Duodenal mucosa (tissue), 2 donors: ENCODE results near the gene CHKB.

Source experiments
- H3K27ac ChIP-seq: one replicate; pipeline ENCODE4 v1.7.0; 2013; ENCODE audit warnings: low read depth, low read length
- H3K27me3 ChIP-seq, 2 donors: one replicate each; pipeline ENCODE4 v1.7.0; 2013; ENCODE audit warnings: low read length in 2 of 2, control low read depth in 1 of 2; ENCODE audit not compliant: insufficient read depth in 2 of 2, control insufficient read depth in 1 of 2
- H3K36me3 ChIP-seq, 2 donors: one replicate each; pipeline ENCODE4 v1.7.0; 2013; ENCODE audit warnings: low read length in 2 of 2, control low read depth in 1 of 2; ENCODE audit not compliant: insufficient read depth in 2 of 2, control insufficient read depth in 1 of 2
- H3K4me1 ChIP-seq, 2 donors: one replicate each; pipeline ENCODE4 v1.7.0; 2013; ENCODE audit warnings: low read length in 2 of 2, control low read depth in 1 of 2; ENCODE audit not compliant: insufficient read depth in 2 of 2, control insufficient read depth in 1 of 2
- H3K4me3 ChIP-seq, 2 donors: one replicate each; pipeline ENCODE4 v1.7.0; 2013; ENCODE audit warnings: low read length in 2 of 2, low read depth in 1 of 2
- H3K9ac ChIP-seq, 2 donors: one replicate each; pipeline ENCODE4 v1.7.0; 2013; ENCODE audit warnings: low read length in 2 of 2, low read depth in 1 of 2
- H3K9me3 ChIP-seq, 2 donors: one replicate each; pipeline ENCODE4 v1.7.0; 2013; ENCODE audit warnings: low read length in 2 of 2, control low read depth in 1 of 2; ENCODE audit not compliant: control insufficient read depth in 1 of 2

The CHKB gene

DNA sequence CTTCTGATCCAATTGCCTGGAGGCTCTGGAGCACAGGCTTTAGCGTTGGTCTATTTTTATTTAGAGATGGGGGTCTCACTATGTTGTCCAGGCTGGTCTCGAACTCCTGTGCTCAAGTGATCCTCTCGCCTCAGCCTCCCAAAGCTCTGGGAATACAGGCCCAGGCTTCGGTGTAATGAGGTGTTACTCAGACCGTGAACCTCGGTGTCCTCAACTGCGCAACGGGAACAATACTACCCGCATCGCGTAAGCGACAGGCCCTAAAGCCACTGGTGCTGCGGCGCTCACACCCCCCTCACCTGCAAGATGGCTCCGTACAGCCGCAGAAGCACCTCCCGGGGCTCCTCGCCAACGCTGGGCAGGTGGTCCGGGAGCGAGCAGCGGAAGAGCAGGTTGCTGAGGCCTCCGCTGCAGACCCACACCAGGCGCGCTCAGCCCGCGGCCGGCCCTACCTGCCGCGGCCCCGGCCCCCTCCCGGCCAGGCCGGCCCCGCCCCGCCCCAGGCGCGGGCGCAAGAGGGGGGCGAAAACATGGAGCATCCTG is 628 bp downstream of the CHKB start:
- peaks cover 0 to 22% of the 10 kb centered on the region in 2 donors for H3K36me3 ChIP-seq
- H3K4me1 ChIP-seq: peaks cover 24 to 32% of the 10 kb centered on the region in 2 donors
- peak overlapping the region; percentile 81 to 92 for H3K4me3 ChIP-seq
- peak overlapping the region; percentile 90 to 95 for H3K9ac ChIP-seq
- no peaks in the 10 kb centered on the region for H3K9me3 ChIP-seq
- peak overlapping the region; percentile 99 for H3K27ac ChIP-seq
- H3K27me3 ChIP-seq: no peaks in the 10 kb centered on the region

DNA sequence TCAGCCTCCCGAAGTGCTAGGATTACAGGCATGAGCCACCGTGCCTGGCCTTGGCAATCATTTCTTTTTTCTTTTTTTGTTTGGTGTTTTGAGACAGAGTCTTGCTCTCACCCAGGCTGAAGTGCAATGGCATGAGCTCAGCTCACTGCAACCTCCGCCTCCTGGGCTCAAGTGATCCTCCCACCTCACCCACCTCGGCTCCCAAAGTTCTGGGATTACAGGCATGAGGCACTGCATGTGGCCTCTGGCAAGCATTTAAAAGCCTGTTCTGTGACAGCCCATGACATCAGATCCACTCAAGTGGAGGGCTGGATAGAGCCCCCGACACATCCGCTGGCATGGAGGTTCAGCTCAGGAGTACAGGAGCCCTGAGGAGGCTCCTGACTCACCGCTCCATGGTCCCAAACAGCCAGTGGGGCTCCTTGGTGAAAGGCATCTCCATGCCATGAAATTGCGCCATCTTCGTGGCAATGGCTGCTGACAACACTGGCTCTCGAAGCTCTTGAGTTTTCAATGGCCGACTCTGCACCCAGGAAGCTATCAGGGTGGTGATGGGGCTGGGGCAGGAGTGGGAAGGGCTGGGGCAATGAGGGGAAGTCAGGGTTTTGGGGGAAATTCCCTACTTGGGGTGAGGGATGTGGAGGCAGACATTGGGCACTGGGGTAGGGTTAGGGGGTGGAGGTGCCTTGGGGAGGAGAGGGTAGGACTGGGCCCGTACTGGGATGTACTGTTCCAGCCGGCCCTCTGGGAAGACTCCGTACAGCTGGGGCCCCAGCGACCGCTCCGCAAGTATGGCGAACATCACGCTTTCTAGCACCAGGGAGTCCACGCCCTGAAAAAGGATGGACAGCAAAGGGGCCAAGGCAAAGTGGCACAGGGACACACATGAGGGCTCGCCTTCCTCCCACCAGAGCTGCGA is 1.4 kb downstream of the CHKB start:
- Histone ChIP-seq H3K27ac (no peak overlapping the region), H3K4me1 (peaks cover 24 to 32% of the 10 kb centered on the region in 2 donors), H3K9ac (peak overlapping the region; percentile 90 to 95), H3K9me3 (no peaks in the 10 kb centered on the region), H3K27me3 (no peaks in the 10 kb centered on the region), H3K36me3 (peaks cover 0 to 22% of the 10 kb centered on the region in 2 donors), H3K4me3 (peak overlapping the region; percentile 81 to 92)

DNA sequence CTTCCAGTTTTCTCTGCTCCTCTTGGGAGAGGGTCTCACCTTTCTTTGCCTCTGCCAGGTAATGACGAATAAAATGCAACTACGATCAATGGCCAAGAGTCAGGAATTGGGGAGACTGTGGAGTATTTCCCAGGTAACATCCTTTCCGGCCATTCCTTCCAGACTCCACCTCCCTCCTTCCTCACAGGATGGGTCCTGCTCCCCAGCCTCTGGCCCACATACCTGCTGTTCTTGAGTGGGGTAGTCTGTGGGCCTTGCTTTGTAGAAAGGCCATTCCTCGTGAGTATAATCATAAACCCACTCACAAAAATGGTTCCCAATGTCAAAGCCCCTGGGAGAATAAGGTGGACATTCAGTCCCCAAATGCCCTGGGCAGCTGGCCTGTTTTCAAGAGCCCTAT is 2.9 kb downstream of the CHKB start:
- H3K9ac ChIP-seq: no peak overlapping the region
- no peak overlapping the region for H3K4me3 ChIP-seq
- no peaks in the 10 kb centered on the region for H3K27me3 ChIP-seq
- H3K27ac ChIP-seq: no peak overlapping the region
- peaks cover 24 to 32% of the 10 kb centered on the region in 2 donors for H3K4me1 ChIP-seq
- no peaks in the 10 kb centered on the region for H3K9me3 ChIP-seq
- H3K36me3 ChIP-seq: peaks cover 0 to 22% of the 10 kb centered on the region in 2 donors

DNA sequence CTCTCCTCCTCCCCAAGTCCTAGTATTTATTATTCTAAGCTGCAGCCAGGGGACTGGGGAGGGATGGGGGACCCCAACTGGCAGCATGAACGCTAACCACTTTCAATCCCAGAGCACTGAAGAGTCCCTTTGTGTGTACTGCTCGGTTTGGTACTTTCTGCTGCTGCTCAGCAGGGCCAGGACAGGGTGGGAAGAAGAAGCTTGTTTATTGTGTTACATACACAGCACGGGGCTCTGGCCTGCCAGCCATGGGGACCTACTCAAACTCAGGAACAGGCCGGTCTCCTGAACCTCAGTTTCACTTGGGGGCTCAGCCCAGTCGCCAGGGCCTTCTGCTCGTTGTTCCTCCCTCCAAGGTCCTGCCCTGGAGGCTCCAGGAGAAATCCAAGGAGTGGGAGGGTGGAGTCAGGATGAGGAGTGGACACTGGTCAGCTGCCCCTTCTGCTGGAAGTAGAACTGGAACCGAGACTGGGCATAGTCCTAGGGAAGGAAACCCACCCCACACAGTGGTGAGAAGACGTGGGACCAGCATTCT is 3.8 kb downstream of the CHKB start:
- no peaks in the 10 kb centered on the region for H3K27me3 ChIP-seq
- no peak overlapping the region for H3K27ac ChIP-seq
- no peak overlapping the region for H3K9ac ChIP-seq

DNA sequence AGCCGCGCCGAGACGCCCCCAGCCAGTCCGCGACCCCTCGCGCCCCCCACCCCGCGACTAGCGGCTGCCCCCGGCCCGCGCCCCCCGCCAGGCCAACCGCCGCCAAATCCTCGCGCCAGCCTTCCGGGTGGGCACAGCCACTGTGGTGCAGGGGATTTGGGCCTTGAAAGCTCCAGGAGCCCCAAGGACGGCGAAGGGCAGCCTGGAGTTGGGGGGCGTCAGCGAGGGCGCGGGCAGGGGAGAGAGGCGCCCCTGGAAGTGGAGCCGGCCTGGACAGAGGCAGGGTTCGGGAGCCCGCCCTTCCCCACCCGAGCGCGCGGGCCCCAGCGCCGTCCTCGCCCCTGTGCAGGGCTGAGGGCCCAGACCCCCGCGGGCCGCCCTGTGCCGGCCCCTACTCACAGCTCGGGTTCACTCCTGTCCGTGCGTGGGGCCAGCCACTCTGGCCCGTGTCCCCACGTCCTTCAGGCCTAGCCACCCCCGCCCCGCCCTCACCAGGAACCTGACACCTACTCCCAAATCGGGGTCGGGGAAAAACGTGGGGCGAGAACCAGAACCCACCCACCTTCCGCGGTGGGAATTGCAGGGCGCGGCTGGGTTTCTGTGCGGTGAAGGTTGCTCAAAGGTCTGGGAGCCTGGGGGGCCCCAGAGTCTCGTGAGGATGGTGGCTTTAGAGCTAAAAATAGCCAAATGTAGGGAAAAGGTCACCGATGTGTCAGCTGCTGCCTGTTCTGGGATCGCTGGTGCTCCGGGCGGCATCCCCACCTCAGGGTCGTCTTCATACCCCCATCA is 4.5 kb downstream of the CHKB start, which contains the start of gene CPT1B:
Gene CPT1B, minus strand, starts transcription at position 441 of the 789 bp plus-strand sequence. CDS start 512 bp downstream, outside the sequence.
- Histone ChIP-seq H3K9ac (no peak within 1 kb of the TSS), H3K27ac (no peak within 1 kb of the TSS), H3K4me3 (no peak within 1 kb of the TSS), H3K9me3 (no peaks in the 10 kb centered on the region), H3K4me1 (peaks cover 17 to 24% of the 10 kb centered on the region in 2 donors), H3K36me3 (peaks cover 0 to 28% of the 10 kb centered on the region in 2 donors), H3K27me3 (no peaks in the 10 kb centered on the region)

More for the DNA sequence above, 3.8 kb downstream of the CHKB start:
- Histone ChIP-seq H3K4me1 (peaks cover 23 to 30% of the 10 kb centered on the region in 2 donors), H3K36me3 (peaks cover 0 to 22% of the 10 kb centered on the region in 2 donors), H3K9me3 (no peaks in the 10 kb centered on the region), H3K4me3 (no peak overlapping the region)

DNA sequence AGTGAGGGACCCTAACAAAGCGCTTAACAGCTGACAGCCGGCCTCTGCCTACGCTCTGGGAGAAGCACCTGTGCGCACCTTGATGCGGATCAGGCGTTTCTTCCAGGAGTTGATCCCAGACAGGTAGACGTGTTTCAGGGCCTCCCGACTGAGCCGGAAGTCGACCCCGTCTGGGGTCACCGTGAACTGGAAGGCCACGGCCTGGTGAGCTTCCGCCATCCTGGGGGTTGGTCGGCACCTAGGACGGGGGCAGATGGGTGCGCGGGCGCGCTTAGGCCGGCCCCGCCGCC is 5.0 kb downstream of the CHKB start:
- Histone ChIP-seq H3K27ac (no peak overlapping the region), H3K9me3 (no peaks in the 10 kb centered on the region), H3K9ac (no peak overlapping the region), H3K36me3 (peaks cover 0 to 29% of the 10 kb centered on the region in 2 donors), H3K27me3 (no peaks in the 10 kb centered on the region), H3K4me3 (no peak overlapping the region), H3K4me1 (peaks cover 17 to 24% of the 10 kb centered on the region in 2 donors)

DNA sequence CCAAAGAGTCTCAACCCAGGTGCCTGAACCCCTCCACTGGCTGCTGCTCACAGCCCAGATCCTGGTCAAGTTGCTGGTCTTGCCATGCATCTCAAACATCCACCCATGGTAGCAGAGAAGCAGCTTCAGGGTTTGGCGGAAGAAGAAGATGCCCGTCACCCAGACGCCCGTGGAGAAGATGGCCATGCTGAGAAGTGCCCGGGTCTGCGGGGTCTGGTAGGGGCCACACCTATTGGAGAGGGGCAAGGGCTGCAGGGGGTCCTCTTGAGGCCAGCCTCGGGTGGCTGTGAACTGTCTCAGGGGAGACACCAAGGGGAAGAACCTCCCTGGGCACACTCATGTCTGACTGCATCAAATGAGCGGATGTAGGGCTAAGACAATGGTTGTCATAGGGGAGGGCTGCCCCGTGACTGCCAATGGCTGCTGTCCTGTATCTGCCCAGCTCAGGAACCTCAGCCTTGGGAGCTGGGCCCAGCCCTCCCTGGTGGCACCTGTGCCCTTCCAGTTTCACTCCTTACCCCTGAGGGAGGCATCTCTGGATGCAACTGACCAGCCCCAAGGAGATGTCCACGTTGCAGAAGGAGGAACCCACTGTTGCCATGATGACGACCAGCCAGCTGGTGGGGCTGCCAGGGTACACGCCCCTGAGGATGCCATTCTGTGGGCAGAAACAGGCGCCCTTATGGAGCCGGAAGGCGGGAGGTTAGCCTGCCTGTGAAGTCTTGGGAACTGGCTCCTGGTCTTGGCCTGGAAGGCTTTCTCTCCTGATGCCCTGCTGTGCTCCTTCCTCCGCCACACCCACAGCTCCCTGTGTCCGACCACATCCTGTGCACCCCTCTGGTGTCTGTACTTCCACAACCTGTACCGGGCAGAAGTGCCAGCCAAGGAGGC is 5.6 kb downstream of the CHKB start:
- Histone ChIP-seq H3K9ac (no peak overlapping the region), H3K36me3 (peaks cover 0 to 30% of the 10 kb centered on the region in 2 donors), H3K27me3 (no peaks in the 10 kb centered on the region), H3K4me3 (no peak overlapping the region), H3K27ac (no peak overlapping the region), H3K4me1 (peaks cover 17 to 23% of the 10 kb centered on the region in 2 donors), H3K9me3 (no peaks in the 10 kb centered on the region)

DNA sequence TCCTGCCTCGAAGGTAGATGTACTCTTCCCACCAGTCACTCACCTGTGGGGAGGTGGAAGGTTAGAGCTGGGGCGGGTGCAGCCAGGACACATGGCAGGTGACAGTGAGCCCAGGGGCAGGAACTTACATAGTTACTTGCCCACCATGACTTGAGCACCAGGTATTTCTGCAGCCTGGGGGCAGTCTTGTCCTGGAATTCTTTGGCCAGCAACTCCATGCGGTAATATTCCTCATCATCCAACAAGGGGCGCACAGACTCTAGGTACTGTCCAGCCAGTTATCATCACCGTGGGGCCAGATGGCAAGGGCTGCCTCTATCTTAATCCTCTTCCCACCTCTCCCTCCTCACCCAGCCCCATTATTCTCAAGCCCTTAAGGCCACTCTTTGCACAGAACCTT is 6.6 kb downstream of the CHKB start:
- peaks cover 9 to 17% of the 10 kb centered on the region in 2 donors for H3K4me1 ChIP-seq
- H3K27me3 ChIP-seq: no peaks in the 10 kb centered on the region
- no peaks in the 10 kb centered on the region for H3K9me3 ChIP-seq
- no peak overlapping the region for H3K9ac ChIP-seq
- no peak overlapping the region for H3K27ac ChIP-seq
- no peak overlapping the region for H3K4me3 ChIP-seq
- H3K36me3 ChIP-seq: peaks cover 2 to 33% of the 10 kb centered on the region in 2 donors

DNA sequence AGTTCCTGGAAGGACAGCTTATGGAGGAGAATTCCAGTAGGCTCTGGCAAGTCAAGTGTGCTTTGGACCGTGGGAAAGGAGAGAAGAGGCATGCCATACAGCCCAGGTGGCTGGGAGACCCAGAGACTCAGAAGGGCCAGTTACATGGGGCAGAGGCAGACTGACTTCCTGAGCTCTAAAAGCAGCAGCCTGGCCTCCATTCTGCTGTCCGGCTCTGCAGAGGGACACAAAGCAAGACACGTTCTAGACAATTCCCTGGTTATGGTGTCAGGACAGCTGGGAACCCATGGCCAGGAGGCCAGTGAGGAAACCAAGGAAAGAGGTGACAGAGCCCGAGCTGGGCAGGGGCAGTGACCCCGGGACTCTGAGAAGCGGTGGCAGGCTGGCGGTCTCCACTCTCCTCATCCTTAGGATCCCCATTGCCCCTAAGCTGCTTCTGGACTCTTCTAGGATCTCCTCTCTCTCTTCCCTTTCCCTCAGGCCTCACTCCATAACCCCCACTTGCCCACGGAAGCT is 7.2 kb downstream of the CHKB start:
- Histone ChIP-seq H3K9me3 (no peaks in the 10 kb centered on the region), H3K4me1 (peaks cover 8 to 16% of the 10 kb centered on the region in 2 donors), H3K27ac (no peak overlapping the region), H3K9ac (no peak overlapping the region), H3K4me3 (no peak overlapping the region), H3K27me3 (no peaks in the 10 kb centered on the region), H3K36me3 (peaks cover 5 to 37% of the 10 kb centered on the region in 2 donors)
